Measurements from ENCODE around the gene TTLL10.
"Not testable (repeated sequence)": the region's sequence is repeated elsewhere in the genome, so short reads cannot be mapped to it uniquely, and the experiment has no call there.

TTLL10 gene

DNA sequence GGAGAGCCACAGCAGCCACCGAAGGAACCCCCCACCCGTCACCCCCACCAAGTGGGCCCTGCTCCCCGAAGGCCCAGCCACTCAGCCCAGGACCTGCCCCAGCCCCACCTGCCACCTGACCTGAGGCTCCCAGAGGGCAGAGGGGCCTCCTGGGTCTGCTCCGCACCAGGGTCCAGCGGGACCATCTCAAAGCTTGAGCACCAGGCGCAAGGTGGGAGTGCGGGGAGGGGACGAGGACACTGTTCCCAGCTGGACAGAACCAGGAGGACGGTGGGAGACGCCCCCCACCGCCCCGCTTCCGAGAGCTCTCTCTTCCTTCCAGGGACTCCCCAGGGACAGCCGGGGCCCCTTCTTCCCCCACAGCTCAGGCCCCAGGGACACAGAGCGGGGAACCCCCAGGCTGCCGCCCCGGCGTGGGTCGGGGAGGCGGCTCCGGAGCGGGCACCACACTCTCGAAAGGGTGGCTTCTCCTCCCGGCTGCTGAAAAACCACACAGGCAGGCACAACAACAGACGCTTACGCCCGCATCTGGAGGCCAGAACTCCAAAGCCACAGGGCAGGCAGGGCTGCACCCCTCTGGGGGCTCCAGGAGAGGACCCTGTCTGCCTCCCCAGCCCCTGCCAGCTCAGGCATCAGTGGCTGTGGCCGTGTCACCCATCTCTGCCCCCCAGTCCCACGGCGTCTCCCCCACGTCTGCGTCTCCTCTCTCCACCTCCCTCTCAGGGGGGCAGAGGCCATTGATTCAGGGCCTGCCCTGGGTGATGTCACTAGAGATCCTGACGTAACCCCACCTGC, 1.9 kb upstream of the TTLL10 start:
- DNase-seq (ENCODE audit: low read depth): no peak

DNA sequence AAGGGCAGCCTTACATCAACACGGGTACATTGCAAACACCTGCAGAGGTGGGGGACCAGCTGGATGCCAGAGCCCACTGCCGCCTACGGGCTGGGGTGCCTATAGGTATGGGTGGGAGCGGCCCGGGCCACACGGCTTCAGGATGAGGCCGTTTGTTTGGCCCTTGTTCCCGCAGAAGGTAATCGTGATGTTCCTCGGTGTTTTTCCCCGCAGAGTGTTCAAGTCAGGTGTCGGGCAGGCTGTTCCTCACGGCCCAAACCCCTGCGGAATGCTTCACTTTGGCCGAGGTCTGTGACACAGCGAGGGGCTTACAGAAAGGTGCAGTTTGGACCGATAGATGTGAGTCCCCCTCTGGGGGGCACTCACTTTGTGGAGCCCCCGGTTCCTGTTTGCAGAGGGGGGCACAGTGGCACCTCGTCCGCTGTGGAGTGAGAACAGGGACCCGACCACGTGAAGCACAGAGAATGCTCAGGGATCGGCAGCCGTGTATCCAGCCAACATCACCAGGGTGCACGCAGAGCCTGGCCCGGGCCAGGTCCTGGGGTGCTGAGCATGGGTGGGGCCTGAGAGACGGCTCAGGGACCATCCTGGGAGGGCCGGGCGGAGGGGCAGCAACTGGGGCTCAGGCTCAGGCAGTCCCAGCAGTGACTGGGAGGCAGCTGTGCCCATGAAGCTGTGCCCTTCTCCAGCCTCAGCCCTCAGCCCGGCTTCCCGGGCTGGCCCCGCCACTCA, 453 bp upstream of the TTLL10 start:
- DNase-seq (ENCODE audit: low read depth): no peak

DNA sequence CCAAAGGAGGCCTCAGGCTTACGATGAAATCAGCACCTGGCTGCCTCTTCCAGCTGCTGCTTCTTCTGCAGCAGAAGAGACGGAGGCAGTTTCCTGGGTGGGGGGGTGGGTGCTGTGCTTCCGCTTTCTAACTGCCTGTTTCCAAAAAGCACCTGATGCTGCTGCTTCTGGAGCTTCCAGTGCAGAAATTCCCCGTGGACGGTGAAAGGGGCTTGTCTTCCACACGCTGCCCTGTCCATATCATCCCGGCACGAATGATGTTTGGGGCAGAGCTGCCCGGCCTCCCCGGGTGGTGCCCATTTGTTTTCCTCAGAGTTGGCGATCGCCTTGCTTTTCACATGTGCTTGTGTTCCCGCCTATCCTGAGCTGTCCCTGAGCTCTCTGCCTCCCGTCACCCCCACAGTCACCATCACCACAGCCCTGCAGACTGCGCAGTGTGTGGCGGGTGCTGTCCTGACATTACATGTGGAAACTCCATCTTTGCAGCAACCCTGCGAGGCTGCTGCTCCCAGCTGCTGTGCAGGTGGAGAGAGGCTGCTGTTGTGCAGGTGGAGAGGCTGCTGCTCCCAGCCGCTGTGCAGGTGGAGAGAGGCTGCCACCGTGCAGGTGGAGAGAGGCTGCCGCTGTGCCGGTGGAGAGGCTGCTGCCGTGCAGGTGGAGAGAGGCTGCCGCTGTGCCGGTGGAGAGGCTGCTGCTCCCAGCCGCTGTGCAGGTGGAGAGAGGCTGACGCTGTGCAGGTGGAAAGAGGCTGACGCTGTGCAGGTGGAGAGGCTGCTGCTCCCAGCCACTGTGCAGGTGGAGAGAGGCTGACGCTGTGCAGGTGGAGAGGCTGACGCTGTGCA, 1.8 kb downstream of the TTLL10 start:
- DNase-seq (ENCODE audit: low read depth): no peak

DNA sequence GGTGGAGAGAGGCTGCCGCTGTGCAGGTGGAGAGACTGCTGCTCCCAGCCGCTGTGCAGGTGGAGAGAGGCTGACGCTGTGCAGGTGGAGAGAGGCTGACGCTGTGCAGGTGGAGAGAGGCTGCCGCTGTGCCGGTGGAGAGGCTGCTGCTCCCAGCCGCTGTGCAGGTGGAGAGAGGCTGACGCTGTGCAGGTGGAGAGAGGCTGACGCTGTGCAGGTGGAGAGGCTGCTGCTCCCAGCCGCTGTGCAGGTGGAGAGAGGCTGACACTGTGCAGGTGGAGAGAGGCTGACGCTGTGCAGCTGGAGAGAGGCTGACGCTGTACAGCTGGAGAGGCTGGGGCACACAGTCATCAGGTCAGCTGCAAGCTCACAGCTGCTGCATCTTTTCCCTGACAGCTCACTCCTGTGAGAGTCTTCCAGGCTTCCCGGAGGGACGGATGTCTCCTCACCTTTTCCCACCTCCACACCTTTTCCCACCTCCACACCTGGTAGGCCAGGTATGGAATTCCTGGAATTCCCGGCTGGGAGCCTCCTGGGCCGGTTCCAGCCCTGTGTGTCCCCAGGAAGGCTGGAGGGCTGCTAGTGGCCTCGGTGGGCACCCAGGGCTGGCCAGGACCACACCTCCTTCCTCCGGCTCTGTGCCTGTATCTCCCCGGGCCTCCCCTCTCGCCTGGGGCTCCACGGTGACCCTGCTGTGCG, 2.5 kb downstream of the TTLL10 start:
- DNase-seq (ENCODE audit: low read depth): not testable (repeated sequence)

DNA sequence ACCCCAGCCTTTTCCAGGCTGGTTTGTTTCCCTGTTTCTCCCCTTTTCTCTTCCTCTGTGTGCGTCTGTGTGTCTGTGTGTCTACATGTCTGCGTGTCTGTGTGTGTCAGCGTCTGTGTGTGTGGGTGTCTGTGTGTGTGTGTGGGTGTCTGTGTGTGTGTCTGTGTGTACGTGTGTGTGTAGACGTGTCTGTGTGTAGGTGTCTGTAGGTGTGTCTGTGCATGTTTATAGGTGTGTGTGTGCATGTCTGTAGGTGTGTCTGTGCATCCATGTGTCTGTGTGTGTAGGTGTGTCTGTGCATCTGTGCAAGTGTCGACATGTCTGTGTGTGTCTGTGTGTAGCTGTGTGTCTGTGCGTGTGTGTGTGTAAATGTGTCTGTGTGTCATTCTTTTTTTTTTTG, 3.3 kb downstream of the TTLL10 start:
- DNase-seq (ENCODE audit: low read depth): no peak

DNA sequence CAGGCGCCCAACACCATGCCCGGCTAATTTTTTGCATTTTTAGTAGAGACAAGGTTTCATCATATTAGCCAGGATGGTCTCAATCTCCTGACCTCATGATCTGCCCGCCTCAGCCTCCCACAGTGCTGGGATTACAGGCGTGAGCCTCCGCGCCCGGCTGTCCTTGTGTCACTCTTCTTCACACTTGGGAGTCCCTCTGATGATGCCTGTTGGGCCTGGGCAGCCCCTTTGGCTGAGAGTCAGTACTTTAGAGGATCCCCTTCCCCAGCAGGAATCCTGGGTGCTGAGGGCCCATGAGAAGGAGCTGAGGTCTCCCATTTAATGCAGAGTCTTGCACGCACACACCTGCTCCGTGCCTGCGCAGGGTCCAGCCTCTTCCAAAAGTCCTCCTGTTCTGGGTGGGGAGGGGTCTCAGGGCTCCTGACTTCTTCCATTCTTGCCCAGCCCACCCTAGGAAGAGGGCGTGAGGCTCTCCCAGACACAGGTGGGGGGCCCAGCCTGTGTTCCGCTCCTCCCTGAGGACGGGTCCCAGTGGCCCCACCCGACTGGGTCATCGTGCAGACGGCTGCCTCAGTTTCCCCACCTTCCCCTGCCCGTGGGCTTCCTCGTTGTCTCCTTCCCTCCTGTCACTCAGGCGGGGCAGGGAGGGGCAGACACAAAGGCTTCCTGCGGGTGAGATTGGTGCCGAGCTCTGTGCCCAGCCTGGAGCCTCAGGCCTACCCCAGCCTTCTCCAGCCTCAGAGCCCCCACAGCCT, 3.9 kb downstream of the TTLL10 start:
- no peak for DNase-seq (ENCODE audit: low read depth)

DNA sequence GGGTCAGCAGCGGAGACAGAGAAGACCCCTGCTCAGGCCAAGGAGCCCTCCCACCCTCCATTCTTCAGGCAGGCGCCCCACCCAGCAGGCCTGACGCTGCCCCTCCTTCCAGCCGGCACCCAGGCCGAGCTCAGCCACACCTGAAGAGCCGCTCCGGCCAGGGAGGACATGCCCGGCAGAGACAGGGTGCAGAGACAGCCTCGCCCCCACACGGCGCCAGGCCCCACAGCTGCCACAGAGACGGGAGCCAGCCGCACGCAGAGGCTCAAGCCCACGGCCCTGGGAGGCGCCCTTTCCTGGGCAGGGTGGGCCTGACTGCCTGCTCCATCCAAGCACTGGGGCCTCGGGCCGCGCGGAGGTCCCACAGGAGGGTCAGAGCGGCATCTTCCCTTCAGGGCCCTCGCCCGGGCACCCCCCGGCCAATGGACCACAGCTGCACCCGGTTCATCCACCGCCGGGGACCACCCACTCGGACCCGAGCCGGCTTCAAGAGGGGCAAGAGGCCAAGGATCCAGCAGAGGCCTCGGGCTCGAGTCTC, 5.2 kb downstream of the TTLL10 start:
- no peak for DNase-seq (ENCODE audit: low read depth)

DNA sequence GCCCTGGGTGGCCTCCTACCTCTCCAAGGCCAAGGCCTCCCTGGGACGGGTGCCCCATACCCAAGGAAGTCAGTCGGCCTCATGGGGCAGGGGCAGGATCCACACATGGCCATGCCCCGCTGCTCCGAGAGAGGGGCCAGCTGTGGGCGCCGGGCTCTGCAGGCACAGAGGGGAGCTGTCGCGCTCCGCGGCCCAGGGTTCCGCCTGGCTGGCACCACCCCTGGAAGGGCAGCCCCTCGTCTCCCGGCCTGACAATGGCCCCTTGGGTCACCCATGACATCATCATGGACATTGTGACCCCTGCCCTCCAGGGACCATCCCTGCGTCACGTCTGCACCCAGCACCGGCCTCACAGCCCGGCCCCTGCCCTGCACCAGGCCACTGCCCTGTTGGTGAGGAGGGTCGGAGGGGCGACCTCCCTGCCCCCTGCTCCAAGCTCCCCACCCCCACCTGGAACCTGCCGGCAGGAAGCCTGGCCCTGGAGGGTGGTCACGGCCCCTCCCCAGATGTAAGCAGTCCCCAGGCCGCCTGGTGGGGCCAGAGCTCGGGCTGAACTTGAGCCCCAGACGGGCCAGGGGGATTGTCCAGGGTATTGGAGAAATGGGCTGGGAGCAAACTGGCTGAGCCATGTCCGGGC, 5.8 kb downstream of the TTLL10 start:
- DNase-seq (ENCODE audit: low read depth): no peak

DNA sequence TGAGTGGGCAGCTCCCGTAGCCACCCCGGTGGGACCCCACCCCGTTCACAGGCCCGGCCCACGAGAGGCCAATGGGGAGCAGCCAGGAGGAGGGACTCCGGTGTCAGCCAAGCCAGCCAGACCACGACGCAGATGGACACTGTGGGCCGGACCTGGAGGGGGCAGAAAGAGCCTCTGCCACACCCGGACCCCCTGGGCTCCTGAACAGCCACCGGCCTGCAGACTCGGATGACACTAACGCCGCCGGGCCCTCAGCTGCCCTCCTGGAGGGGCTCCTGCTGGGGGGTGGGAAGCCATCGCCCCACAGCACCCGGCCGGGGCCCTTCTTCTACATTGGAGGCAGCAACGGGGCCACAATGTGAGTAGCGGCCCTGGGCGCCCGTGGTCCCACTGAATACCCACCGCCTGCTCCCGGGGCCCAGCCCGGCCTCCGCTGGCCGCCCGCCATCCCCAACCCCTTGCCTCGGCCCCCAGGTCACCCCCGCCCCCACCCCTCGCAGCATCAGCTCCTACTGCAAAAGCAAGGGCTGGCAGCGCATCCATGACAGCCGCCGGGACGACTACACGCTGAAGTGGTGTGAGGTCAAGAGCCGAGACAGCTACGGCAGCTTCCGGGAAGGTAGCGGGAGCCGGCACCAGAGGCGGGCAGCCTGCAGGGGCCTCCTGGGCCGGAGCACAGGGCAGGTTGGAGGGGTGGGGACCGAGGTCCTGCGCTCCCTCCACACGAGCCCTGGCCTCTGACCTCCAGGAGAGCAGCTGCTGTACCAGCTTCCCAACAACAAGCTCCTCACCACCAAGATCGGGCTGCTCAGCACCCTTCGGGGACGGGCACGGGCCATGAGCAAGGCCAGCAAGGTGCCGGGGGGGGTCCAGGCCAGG, 6.5 kb downstream of the TTLL10 start:
- no peak for DNase-seq (ENCODE audit: low read depth)

DNA sequence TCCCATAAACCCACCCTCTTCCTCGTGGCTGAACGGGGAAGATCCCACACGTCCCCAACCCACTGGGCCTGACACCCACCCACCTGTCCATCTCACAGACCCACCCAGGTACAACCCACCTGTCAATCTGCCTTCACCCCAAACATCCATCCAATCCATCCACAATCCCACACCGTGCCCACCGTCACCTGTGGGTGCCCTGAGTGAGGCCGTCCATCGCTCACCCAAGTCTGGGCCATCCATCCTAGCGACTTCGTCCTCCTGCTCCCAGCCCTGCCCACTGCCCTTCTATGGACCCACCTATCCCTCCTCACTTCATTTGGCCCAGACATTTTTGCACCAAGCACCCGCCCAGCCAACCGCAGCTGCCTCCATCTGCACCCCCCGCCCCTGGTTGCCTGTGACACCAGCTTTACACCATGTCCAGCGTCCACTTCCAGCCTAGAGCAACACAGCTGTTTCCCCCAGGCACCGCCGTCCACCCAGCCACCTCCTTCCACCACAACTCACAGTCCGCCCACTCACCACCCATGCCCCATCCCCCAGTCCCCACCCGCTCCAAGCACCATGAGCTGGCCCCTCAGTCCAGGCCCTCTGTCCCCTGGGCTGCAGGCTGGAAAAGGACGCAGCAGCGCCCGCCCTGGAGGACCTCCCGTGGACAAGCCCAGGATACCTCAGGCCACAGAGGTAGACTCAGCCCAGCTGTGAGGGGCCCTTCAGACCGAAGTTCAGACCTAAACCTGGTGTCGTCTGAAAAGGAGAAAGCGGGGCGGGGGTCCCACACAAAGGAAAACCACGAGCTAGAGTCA, 7.7 kb downstream of the TTLL10 start:
- no peak for DNase-seq (ENCODE audit: low read depth)

DNA sequence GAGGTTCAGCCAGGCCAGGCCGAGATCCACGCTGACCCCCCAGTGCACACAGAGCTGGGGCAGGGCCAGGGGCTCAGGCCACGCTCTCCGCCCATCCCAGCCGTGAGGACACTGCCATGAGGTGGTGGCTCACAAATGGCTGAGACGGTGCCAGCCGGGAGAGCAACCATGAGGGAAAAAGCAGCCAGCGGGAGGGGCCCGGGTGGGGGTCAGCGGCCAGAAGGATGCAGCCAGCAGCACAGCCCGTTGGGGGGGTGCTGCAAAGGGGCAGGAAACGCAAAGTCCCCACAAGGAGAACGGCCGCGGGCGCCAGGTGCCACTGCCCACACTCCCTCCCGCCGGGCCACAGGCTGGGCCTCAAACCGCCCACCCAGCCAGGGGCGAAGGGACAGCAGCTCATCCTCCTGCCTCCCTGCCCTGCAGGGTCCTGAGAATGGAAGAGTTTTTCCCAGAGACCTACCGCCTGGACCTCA, 8.3 kb downstream of the TTLL10 start:
- no peak for DNase-seq (ENCODE audit: low read depth)

DNA sequence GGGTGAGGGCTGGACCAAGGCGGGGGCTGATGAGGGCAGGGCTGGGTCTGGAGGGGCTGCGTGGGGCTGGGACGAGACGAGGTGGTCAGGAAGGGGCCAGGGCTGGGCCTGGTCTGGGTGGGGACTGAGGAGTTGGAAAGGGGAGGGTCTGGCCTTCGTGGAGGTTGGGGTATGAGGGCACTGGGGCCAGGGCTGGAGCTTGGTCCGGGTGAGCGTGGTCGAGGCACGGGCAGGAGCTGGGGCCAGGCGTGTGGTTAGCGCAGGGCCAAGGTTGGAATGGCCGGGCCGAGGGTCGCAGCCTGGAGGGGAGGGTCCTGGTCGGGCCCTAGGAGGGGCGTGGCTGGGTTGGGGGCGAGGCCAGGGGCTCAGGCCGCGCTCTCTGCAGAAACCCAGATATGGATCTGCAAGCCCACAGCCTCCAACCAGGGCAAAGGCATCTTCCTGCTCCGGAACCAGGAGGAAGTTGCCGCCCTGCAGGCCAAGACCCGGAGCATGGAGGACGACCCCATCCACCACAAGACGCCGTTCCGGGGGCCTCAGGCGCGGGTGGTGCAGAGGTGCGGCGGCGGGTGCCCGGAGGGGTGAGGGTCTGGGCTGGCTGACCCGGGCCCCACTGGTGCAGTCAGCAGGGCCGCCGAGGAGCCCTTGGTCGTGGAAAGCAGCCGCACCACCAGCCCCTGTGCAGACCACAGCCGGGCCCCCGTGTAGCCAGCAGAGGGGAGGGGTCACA, 9.0 kb downstream of the TTLL10 start:
- no peak for DNase-seq (ENCODE audit: low read depth)

DNA sequence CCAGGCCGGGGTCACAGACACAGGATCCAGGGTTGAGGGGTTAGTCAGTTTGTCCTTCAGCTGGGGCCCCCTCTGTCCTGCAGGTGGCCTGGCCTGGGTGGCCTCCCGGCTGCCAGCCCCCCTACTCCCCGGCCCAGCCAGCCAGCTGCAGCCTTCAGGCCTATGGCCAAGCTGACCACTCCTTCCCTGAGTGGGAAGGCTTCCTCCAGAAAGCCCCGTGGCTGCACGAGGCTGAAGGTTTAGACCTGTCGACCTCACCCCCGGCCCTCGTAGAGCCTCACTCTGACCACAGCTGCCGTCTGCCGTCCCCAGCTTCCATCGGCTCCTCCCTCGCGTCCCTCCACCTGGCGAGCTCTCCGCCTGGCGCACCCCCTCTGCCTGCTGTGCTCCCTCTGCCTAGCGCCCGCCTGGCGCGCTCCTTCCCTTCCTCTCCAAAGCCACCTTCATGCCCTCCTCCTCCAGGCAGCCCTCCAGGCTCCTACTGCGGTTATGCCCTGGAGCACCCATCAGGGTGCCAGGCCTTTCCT, 9.6 kb downstream of the TTLL10 start:
- no peak for DNase-seq (ENCODE audit: low read depth)

DNA sequence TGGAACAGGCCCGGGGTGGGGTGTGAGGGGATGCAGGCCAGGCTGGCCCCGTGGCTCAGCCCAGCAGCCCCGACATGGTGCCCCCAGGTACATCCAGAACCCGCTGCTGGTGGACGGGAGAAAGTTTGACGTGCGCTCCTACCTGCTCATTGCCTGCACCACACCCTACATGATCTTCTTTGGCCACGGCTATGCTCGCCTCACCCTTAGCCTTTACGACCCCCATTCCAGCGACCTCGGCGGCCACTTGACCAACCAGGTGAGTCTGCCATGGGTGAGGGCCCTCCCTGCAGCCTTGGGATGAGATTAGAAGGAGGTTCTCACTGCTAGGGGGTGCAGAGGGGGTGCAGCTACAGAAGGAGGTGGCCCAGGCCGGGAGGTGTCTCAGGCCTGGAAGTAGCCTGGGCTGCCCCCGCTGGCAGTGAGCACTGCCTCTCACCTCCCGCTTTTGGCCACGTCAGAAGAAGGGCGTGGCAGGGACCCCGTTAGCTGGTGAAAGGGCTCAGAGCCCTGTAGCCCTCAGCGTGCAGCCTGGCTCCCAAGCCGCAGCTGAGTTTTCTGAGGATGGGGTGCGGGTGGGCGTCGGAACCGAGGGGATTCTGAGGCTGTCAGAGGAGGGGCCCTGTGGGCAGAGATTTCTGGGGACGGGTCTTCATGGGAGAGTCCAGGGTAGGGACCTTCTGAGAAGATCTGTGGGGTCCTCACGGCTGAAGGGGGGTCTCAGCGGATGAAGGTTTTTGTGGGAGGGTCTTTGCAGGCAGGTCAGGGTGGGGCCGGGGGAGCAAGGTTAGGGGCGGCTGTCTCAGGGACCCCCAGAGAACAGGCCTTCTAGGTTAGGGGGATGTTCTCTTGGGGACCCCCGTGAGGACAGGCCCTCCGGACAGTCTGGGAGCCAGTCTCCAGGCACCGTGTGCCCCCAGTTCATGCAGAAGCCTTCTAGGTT, 10.4 kb downstream of the TTLL10 start:
- no peak for DNase-seq (ENCODE audit: low read depth)

DNA sequence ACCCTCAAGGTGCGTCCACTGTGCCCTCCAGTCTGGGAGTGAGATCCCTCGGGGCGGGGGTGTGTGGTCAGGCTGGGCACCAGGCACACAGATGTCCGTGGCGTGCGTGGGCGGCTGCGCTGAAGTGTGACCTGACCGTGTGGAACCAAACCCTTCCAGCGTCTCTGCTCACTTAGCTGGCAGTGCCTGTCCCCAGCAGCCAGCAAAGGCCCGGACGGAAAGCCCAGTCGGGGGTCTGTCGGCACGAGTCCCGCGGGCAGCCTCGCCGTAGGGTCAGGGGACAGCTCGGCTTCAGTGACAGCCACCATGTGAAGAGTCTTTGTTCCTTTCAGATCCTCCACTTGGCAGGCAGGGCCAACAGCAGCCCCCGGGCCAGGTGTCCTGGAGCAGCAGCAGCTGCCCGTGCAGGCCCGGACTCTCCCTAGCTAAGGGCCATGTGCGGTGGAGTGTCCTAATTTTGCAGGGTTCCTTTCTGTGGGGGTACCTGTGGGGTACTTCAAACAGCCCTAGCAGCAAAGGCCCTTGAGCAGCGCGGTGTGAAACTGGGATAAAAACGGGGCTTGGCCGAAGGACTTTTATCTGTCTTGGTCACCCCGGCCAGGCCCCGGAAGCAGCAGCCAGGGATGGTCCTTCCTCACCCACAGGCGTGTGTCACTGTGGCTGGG, 11.6 kb downstream of the TTLL10 start:
- no peak for DNase-seq (ENCODE audit: low read depth)

DNA sequence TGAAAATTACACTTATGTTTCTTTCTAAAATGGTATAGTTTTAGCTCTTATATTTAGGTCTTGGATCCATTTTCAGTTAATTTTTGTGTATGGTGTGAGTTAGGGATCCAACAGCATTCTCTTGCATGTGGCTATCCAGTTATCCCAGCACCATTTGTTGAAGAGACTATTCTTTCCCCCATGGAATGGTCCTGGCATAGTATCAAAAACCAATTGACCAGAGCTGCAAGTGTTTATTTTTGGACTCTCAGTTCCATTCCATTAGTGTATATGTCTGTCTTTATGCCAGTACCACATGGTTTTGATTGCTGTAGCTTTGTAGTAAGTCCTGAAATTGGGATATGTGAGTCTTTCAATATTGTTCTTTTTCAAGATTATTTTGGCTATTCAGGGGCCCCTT, 14.3 kb downstream of the TTLL10 start:
- DNase-seq (ENCODE audit: low read depth): no peak
